Uterus (tissue), 2 donors: ENCODE data around the gene WNT11.

Experiments used
- POLR2A ChIP-seq, 2 donors: fragments of 450-650 bp; IDR thresholded peaks; one replicate each; pipeline ENCODE4 v1.6.1; 2016; ENCODE audit warnings: antibody characterized with exemption in 2 of 2, mild to moderate bottlenecking in 1 of 2, moderate library complexity in 1 of 2
- TF ChIP-seq, protein P1 (sequence below), 4 experiments: fragments of 200-600 bp in 2 of 4; fragments of 450-650 bp in 2 of 4; sonication (generic) in 2 of 4; IDR thresholded peaks; one replicate each; pipeline ENCODE4 v1.5.1; 2016 to 2019; ENCODE audit warnings: antibody characterized with exemption in 4 of 4, mild to moderate bottlenecking in 2 of 4, moderate library complexity in 1 of 4

DNA sequence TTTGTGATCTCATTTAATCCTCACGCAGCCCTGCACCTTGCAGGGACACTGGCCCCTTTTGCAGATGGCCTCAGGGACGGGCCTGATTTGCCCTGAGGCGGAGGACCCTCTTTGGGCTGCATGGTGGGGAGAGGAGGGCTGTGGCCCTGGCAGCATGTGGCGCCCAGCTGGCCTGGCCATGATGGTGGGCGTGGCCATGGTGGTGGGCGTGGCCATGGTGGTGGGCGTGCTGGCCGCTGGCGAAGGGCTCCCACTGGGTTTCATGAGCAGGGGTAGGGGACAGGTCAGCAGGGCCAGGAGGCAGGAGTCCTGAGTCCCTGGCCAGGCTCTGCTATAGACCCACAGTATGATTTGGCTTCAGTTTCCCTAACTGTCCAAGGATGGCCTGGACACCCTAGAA lies 13.1 kb downstream of the WNT11 start:
- TF ChIP-seq, protein P1, sequence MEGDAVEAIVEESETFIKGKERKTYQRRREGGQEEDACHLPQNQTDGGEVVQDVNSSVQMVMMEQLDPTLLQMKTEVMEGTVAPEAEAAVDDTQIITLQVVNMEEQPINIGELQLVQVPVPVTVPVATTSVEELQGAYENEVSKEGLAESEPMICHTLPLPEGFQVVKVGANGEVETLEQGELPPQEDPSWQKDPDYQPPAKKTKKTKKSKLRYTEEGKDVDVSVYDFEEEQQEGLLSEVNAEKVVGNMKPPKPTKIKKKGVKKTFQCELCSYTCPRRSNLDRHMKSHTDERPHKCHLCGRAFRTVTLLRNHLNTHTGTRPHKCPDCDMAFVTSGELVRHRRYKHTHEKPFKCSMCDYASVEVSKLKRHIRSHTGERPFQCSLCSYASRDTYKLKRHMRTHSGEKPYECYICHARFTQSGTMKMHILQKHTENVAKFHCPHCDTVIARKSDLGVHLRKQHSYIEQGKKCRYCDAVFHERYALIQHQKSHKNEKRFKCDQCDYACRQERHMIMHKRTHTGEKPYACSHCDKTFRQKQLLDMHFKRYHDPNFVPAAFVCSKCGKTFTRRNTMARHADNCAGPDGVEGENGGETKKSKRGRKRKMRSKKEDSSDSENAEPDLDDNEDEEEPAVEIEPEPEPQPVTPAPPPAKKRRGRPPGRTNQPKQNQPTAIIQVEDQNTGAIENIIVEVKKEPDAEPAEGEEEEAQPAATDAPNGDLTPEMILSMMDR (IDR thresholded peaks at IDR 0.05): no peak
- no peak for TF ChIP-seq POLR2A (IDR thresholded peaks at IDR 0.05)
